ENCODE data around the gene LHFPL3.

DNA sequence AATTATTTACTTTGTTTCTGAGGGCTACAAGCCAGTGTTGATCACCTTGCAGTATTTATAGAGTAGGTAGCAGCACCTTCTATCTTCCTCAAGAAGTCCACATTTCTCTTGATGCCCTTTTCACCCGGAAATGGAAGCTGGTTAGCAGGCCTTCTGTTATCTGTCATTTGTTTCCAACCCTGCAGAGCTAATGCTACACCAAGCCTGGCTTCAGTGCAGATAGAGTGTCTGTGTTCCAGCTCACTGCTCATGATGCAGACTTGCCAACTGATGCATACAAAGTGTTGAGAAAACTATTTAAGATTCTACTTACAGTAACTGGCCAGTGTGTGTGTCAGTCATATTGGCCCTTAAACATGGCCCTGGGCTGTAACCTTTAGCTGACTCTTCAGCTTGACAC, 301.0 kb downstream of the LHFPL3 start:
- TF ChIP-seq, protein P1, sequence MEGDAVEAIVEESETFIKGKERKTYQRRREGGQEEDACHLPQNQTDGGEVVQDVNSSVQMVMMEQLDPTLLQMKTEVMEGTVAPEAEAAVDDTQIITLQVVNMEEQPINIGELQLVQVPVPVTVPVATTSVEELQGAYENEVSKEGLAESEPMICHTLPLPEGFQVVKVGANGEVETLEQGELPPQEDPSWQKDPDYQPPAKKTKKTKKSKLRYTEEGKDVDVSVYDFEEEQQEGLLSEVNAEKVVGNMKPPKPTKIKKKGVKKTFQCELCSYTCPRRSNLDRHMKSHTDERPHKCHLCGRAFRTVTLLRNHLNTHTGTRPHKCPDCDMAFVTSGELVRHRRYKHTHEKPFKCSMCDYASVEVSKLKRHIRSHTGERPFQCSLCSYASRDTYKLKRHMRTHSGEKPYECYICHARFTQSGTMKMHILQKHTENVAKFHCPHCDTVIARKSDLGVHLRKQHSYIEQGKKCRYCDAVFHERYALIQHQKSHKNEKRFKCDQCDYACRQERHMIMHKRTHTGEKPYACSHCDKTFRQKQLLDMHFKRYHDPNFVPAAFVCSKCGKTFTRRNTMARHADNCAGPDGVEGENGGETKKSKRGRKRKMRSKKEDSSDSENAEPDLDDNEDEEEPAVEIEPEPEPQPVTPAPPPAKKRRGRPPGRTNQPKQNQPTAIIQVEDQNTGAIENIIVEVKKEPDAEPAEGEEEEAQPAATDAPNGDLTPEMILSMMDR (IDR thresholded peaks at IDR 0.05), result no peak
- TF ChIP-seq SIN3A (IDR thresholded peaks at IDR 0.05; ENCODE audit: borderline replicate concordance, low read depth, low read length) (no peak), JUND (IDR thresholded peaks at IDR 0.05) (no peak), RCOR1 (IDR thresholded peaks at IDR 0.05; ENCODE audit: low read length) (peak; percentile 76), EP300 (IDR thresholded peaks at IDR 0.05; ENCODE audit: borderline replicate concordance in 1 of 2, low read depth in 1 of 2, low read length in 1 of 2) (peak in 1 of 2 experiments; percentile 94; a peak in 2 of 4 replicates), SMC3 (IDR thresholded peaks at IDR 0.05; ENCODE audit: low read depth, low read length) (no peak), POLR2AphosphoS5 (IDR thresholded peaks at IDR 0.05; ENCODE audit: low read depth, low read length) (no peak)
- TF ChIP-seq, protein P2, sequence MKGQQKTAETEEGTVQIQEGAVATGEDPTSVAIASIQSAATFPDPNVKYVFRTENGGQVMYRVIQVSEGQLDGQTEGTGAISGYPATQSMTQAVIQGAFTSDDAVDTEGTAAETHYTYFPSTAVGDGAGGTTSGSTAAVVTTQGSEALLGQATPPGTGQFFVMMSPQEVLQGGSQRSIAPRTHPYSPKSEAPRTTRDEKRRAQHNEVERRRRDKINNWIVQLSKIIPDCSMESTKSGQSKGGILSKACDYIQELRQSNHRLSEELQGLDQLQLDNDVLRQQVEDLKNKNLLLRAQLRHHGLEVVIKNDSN (IDR thresholded peaks at IDR 0.05; ENCODE audit: borderline replicate concordance, low read depth), result no peak

Data from SK-N-SH (cell line).